Stimulated activated CD4-positive, alpha-beta T cell treated with anti-CD3 and anti-CD28 coated beads, Interleukin-12 subunit alpha, Interleukin-12 subunit beta, amount 100 ng/mL, for 48 hours (primary cell): ENCODE measurements around the gene TCF12.
A peak's percentile ranks its signal among the peaks of the same experiment; 100 is the strongest.

ENCODE experiments used
- DNase-seq, 3 donors: peaks; one replicate each; pipeline ENCODE4 v3.0.0-alpha.2; 2020; ENCODE audit warnings: low read depth in 2 of 3, low spot score in 1 of 3

The TCF12 gene

DNA sequence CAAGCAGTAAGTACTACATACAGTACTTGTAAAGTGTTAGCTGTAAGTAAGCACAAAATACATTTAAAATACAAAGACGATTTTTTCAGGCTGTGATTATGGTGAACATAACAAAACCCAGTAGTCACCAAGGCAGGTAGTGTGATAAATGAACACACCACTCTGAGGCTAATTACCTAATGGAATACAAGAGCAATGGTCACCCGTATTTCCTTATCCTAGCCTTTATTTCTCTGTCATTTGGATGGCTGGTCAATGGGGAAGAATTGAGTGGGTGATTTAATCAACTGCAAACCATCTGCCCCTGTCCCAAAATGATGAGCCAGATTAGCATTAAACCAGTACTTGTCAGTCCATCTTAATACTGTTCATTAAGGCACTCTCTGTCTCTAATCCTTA is 368.7 kb downstream of the TCF12 start:
- no peak for DNase-seq

DNA sequence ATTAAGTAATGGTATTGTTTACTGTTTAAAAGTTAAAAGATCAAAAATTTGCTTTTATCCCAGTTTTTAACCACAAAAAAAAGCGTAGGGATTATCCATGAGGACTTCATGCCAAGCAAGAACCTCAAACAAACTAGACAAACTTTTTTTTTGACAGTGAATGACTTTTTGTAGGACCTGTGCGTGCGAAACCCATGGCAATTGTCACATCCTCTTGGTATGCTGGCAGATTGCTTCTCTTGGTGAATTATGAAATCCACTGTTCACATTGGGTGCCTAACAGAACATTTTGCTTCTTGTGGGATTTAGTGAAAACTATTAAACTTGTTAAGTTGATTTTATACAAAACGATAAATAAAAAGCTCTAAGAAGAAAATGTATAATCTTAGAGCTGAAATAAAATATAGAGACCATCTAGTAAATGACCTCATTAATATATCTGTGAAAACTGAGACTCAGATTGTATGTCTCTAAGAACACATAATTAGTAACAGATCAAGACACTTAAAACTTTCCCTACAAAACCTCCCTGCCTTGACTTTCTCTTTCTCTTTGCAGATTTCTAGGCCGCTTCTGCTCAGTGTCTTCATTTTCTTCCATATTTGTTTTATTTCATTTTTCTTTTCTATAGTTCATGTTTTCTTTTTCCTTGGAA is 370.6 kb downstream of the TCF12 start:
- no peak for DNase-seq

DNA sequence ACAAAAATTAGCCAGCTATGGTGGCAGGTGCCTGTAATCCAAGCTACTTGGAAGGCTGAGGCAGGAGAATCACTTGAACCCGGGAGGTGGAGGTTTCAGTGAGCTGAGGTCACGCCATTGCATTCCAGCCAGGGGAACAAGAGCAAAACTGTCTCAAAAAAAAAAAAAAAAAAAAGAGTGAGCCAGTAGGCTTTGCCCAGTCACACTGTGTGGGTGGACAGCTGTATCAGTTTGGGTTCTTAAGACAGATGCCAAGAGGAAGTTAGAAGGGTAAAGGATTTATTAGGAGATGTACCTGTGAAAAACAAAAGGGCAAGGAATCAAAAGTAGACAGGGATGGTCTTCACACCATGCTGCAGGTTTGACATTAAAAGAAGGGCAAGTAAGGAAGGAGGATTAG is 371.7 kb downstream of the TCF12 start:
- DNase-seq, result no peak

- DNase-seq, result no peak
Measured at GRCh38 chr15:57290826-57291225, 372.4 kb downstream of the TCF12 start.

GRCh38 chr15:57296473-57297162 is 378.2 kb downstream of the TCF12 start:
- DNase-seq, result no peak

DNA sequence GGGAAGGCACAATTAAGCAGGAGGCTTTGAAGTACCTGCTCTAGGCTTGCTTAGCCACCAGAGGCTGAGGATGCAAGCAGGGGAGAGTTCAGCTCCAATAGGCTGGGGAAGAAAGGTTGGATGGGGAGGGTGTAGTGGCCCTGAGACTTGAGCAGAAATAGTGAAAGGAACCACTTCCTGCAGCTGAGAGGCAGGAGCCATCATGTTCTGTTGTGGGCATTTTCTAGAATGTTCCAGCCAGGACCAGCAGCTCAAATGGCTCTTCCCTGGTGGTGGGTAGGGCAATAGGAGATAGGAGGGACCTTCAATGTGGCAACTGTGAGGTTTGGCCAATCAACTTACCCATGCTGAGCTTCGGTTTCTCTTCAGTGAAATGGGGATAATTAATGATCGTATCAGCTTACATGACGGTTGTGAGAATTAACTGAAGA is 378.7 kb downstream of the TCF12 start:
- no peak for DNase-seq

DNA sequence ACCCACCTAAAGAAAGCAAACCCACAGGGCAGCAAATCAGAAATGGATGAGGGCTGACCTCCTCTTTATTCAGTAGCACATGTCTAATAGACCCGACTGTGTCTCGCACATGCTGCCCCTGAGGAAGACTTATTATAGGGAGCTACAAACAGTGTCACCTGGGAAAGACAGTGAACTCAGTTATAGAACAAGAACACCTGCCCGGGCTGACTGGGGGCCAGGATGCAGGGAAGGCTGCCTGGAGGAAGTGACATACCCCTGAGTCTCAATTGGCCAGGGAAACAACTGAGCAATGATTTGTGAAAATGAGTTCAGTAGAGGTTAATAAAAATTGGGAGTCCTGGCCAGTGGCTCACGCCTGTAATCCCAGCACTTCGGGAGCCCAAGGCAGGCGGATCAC is 379.2 kb downstream of the TCF12 start:
- DNase-seq, result no peak

DNA sequence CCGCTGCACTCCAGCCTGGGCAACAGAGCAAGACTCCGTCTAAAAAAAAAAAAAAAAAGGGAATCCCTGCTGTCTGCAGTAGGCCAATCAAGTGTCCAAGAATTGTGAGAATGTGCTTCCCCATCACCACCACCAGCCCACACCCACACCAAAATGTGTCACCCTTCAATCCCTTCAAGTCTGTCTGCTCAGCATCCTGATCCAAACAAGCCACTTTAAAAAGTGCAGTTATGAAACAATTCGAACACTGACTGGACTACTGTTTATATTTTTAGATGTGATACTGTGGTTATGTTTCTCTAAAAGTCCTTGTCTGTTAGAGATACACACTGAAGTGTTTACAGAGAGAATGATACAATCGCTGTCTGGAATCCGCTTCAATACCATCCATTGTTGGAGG is 379.8 kb downstream of the TCF12 start:
- DNase-seq, result no peak

- DNase-seq, result no peak
Measured at GRCh38 chr15:57298843-57299550, 380.6 kb downstream of the TCF12 start.

- no peak for DNase-seq
Measured at GRCh38 chr15:57301307-57301706, 382.9 kb downstream of the TCF12 start.

DNA sequence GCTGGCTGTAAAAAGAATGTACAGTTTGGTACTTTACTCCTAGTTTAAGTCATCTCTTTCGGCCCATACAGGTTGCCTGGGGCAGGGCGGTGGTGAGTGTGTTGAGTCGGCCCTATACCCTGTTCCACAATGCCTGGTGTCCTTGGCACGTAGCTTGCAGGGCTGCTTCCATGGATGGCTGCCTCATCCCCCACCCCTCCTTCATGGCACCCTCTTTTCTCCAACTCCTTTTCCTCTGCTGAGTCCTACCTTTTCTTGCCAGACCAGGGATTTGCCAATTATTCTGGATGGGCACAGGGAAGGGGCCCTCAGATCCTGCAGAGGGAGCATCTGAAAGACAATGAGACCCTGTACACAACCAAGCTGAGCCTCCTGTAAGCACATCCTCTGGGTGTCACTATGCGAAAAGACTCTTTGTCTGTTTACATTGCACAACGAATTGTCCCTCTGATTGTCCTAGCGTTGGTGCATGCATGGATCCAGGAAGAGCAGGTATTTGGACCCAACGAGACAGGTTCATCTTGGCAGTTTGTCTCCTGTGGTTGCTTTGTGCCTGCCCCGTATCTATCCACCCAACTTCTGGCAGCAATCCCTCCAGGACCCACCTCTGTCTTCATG is 384.3 kb downstream of the TCF12 start:
- no peak for DNase-seq

- DNase-seq, result no peak
Measured at GRCh38 chr15:57305009-57305408, 386.6 kb downstream of the TCF12 start.

DNA sequence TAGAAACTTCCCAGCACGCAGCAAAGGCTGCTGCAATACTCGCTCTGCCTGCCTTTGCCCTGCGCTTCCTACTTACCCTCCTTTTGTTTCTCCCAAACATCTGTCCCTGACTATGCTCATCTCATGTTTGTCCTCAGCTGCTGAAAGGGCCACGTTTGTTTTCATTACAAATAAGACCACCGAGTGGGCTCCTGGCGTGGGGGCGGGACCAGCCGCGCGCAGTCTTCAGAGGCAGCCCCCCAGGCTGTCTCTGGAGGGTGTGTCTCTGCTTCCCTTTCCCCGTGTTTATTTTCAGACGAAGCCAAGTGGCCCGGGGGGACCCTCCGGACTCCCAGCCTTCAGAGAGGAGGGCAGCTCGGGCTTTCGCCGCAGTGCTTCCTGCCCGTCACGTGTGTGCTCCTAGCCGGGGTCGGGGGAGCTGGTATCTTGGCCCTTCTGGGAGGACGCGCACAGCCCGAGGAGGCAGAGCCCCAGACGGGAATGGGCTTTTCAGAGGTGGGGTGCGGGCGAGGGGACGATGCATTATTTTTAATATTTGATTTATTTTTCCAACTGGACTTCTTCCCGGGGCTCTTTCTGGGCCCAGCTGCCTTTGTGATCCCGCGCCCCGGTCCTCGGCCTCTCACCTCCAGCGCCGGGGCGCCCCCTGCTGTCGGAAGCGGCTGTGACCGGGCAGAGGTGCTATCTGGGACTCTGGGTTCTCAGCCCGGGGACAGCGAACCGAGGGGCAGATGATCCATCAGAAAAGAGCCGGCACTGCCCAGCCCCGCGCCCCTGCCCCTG is 387.9 kb downstream of the TCF12 start:
- peak; percentile 70 to 87 (median 84) for DNase-seq

DNA sequence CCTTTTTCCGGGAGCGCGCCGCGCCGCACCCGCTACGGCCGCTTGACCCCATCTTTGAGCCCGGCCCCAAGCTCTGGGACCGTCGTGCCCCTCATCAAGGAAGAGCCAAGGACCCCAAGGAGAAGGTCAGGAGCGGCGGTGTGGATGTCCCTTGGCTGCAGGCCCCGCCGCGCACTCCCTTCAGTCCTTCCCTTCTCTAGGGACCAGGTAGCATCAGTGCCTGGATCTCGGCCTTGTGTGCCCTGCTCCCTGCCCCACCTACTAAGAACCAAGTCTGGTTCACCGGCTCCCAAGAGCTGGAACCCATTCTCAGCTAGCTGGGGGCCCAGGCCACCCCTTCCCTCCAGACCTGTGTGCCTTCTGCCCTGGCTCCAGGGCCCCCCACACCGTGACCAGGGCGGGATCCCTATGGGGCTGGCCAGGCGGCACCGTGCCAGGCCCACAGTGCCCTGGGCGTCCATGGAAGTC is 388.5 kb downstream of the TCF12 start:
- DNase-seq, result no peak

GRCh38 chr15:57307527-57308169 is 389.2 kb downstream of the TCF12 start:
- no peak for DNase-seq

- no peak for DNase-seq
Measured at GRCh38 chr15:57308170-57308545, 389.7 kb downstream of the TCF12 start.

- DNase-seq, result no peak
Measured at GRCh38 chr15:57309856-57310760, 391.7 kb downstream of the TCF12 start.

- DNase-seq, result no peak
Measured at GRCh38 chr15:57310876-57311275, 392.4 kb downstream of the TCF12 start.

DNA sequence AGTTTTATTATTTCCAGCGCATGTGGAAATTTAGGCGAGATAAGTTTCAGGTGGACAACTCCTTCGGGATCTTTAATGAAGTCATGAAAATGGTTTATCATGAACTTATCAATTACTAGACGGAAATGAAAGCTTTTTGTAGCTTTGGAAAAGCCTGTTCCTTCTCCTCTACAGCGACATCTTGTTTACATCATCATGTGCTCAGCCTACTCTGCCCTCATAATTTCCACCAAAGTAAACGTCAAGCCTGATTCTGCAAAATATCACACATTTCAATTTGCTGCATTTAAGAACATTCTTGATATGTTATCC is 393.5 kb downstream of the TCF12 start:
- no peak for DNase-seq
